Measurements from ENCODE around the gene PTBP1. TPM values are rescaled to one million over a fixed set of nuclear protein-coding genes. Genes with fewer than 3 reads are reported as not detected.

PTBP1 gene
- total RNA-seq, 1 experiment from 2014 or later: 712 TPM

- no peak for TF ChIP-seq CTCF (conservative IDR thresholded peaks at IDR 0.05)
- H3K27me3 ChIP-seq (ENCODE audit: insufficient read depth, low read length): no peaks in the 10 kb centered on the region
- no peak overlapping the region for H2AFZ ChIP-seq (ENCODE audit: low read length)
- no peak overlapping the region for H2BK20ac ChIP-seq (ENCODE audit: low read depth, low read length, poor library complexity, severe bottlenecking)
- no peak overlapping the region for H3K56ac ChIP-seq (ENCODE audit: insufficient read length, low read depth, low read length)
- no peak overlapping the region for H3K9ac ChIP-seq (ENCODE audit: extremely low read depth, insufficient read length, low read length)
- H3K18ac ChIP-seq (ENCODE audit: insufficient read length, low read depth, low read length): peak overlapping the region; percentile 36
- no peak overlapping the region for H4K8ac ChIP-seq (replicated peaks; ENCODE audit: insufficient read length, low read depth, low read length)
- no peak overlapping the region for H3K27ac ChIP-seq (ENCODE audit: insufficient read length, low read depth, low read length)
- peak overlapping the region; percentile 0 for H3K4me2 ChIP-seq (ENCODE audit: insufficient read depth, insufficient read length, low read length)
- Mint-ChIP-seq H3K4me1 (peaks cover 22 to 34% of the 10 kb centered on the region in 2 experiments), H3K36me3 (ENCODE audit: insufficient read depth in 1 of 3, low read depth in 3 of 3) (peaks cover 0 to 4% (median under 1%) of the 10 kb centered on the region in 3 experiments; a peak in 2 of 7 replicates), H3K27me3 (ENCODE audit: low read depth) (no peaks in the 10 kb centered on the region), H3K27ac (peak overlapping the region; percentile 94 to 96 (median 94)), H3K9me3 (no peaks in the 10 kb centered on the region), H3K4me3 (peak overlapping the region in 1 of 2 experiments; percentile 28; a peak in 2 of 5 replicates)
- no peak overlapping the region for H2BK12ac ChIP-seq (ENCODE audit: insufficient read length, low read depth, low read length)
- no peaks in the 10 kb centered on the region; the same call in 1 of the 2 replicates for H3K4me1 ChIP-seq (ENCODE audit: insufficient read depth, low read length)
- no peak overlapping the region for H3K4ac ChIP-seq (ENCODE audit: low read depth, low read length)
- H3K79me2 ChIP-seq (ENCODE audit: insufficient read depth, low read length): no peaks in the 10 kb centered on the region
- H4K91ac ChIP-seq (ENCODE audit: insufficient read length, low read depth, low read length): no peak overlapping the region
- no peak overlapping the region for H4K5ac ChIP-seq (ENCODE audit: insufficient read length, low read depth, low read length)
- H3K14ac ChIP-seq (ENCODE audit: insufficient read depth, low read length): no peak overlapping the region
- H2BK120ac ChIP-seq (ENCODE audit: low read depth, low read length, poor library complexity, severe bottlenecking): no peak overlapping the region
- WGBS (ENCODE audit: extremely low coverage, insufficient read length, low lambda C conversion rate): no CpG with 5 or more reads among the region's 9 CpGs
- no peaks in the 10 kb centered on the region for H3K79me1 ChIP-seq (ENCODE audit: insufficient read depth, low read depth, low read length, poor library complexity, severe bottlenecking)
- no peak overlapping the region for H3T11ph ChIP-seq (ENCODE audit: low read length)
- no peak overlapping the region for H3K23ac ChIP-seq (ENCODE audit: insufficient read length, low read depth, low read length)
- no peaks in the 10 kb centered on the region for H4K20me1 ChIP-seq (ENCODE audit: control insufficient read depth, insufficient read depth, insufficient read length)
- no peak overlapping the region for H2BK5ac ChIP-seq (ENCODE audit: insufficient read length, low read length)
- H3K23me2 ChIP-seq (ENCODE audit: insufficient read length, low read depth, low read length, poor library complexity, severe bottlenecking): no peaks in the 10 kb centered on the region
- no peak overlapping the region for H2AK5ac ChIP-seq (ENCODE audit: insufficient read length, low read length)
- H2BK15ac ChIP-seq (ENCODE audit: low read depth, low read length): no peak overlapping the region
- no peak for DNase-seq
- no peaks in the 10 kb centered on the region for H3K9me3 ChIP-seq (ENCODE audit: control insufficient read depth, low read depth, low read length)
Measured at GRCh38 chr19:789701-790060, 7.6 kb upstream of the PTBP1 start.

All from H9 (cell line).